Measurements from ENCODE around the gene B3GAT2.

Gene B3GAT2

DNA sequence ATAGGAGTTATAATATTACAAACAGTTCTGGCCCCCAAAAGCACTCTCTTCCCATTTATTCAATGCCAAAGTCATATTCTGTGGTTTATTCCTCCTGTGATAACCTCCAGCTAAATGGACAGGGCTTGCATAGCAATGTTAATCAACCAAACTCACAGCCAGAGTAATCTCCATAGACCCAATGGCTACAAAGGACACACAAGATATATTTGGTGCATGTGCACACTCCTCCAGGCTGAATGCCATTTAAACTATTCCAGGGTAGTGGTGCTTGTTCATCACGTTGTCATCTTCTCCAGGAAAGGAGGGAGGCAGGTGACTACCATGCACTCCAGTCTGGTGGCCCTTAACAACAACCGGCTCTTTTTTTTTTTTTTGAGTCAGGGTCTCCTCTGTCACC lies 56.8 kb downstream of the B3GAT2 start:
- DNase-seq (ENCODE audit: low read depth in 2 of 2), result no peak

DNA sequence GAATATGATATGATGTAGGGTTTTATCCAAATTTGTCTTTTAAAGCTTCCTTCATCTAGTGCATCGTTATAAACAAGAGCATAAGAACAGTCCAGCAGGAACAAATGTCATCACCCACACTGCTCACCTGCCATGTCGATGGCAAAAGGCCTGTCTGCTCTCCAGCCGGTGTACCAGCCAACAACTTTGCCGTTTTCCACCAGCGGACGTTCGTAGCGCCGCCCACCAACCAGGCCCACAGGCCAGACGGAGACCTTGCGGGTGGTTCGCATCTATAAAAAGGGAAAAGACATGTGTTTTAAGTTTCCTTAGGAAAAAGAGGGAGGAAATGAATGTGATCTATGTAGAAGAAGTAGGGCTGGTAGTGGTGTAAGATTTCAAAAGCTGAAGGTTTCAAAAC lies 62.9 kb downstream of the B3GAT2 start:
- no peak for DNase-seq (ENCODE audit: low read depth in 2 of 2)

DNA sequence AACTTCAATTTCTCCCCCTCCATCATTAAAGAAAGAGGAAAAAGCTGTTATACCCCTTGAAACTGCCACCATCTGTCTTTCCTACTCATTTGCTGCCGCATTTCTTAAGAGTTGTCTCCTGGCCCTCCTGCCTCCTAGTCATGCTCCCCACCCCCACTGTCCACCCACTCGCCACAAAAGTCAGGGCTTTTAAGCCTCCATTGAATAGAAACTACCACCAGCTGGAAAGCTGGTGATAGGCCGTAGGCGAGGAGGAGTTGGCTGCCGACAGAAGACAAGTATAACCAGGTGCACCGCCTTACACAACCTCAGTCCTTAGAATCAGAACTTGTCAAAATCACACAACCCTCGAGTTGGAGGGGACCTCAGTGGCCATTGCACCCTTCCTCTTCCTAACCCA lies 67.6 kb downstream of the B3GAT2 start:
- no peak for DNase-seq (ENCODE audit: low read depth in 2 of 2)

DNA sequence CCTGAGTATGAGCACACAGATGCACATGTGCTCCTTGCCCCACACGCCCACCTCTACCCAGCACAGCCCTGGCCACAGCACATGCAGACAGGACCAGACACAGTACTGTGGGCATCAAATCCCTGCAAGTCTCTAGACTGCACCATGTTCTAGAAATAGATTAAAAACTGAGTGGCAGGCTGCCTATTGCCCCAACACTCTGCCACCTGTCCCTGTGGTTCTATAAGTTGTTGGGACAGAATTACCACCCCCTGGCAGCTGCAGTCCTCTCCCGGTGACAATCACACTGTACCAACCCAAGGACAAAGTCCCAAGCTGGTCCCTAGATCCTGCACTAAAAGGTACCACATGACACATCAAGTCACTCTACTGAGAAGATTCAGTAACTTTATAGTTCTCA lies 70.2 kb downstream of the B3GAT2 start:
- no peak for DNase-seq (ENCODE audit: low read depth in 2 of 2)

DNA sequence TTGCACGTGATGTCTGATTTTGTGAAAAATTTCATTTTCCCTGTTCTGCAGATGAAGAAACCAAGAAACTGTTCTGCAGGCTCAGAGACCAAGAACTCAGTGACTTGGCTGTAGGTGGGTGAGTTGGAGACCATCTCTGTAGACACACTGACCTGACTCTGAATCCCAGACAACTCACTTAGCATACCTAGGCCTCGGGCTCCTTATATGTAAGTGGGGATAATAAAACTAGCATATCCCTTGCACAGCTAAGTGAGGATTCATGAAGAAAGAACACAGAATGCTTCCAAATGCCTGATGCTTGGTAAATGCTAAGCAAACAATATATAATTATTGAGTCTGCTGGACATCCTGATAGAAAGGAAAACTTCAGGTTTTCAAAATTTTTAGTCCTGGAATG lies 70.8 kb downstream of the B3GAT2 start:
- DNase-seq (ENCODE audit: low read depth in 2 of 2), result no peak

DNA sequence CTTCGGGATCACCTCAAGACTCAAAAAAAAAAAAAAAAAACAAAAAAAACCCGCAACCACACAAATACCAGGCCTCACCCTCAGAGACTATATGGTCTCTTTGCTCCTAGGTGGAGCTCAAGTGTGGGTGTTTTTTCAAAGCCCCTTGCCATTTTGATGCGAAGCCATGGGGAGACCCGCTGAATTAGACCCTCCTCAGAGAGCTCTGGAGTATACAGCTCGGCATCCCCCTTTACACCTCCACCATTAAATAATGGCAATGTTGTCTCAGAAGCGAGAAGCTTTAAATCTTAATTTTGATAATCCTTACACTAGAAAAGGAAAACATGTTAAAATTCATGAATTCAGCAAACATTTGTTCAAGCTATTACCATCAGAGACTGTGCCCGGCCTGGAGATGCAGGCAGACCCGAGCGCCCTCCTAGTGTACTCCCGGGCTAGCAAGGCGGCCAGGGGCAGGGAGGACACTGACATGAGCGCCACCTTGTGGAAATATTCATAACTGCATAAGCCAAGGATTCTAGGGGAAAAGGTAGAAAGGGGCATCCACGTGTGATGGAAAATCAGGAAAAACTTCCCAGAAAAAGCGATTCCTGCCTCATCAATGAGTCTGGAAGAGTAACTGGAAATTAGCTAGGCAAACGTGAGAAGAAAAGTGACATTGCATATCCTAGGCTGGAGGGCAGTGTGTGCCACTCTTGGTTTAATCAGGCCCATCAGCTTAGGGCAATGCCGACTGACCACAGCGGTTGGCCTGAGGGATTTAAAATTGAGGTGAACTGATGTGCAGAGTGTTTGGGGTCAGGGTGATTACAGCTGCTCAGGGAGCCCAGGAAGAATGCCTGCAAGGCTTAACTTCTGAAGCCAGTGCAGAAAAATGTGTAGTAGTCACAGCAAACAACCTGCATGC lies 72.5 kb downstream of the B3GAT2 start:
- DNase-seq (ENCODE audit: low read depth in 2 of 2), result peak; percentile 20 to 25

DNA sequence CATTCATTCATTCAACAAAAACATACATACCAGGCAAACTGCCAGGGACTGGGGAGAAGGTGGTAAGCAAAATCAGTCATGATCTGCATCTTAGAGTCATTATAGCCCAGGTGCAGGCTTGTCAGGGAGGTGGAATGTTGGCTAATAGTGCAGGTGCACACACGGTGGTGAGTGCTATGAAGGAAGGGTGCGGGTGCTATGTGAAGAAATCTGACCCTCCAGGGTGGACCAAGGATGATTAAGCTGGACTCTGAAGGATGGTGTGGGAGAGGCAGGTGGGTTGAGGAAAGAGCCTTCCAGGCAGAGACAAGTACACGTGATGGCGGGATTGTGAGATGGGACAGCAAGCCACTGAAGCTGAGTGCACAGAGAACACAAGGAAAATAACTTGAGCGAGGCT lies 77.4 kb downstream of the B3GAT2 start:
- no peak for DNase-seq (ENCODE audit: low read depth in 2 of 2)

DNA sequence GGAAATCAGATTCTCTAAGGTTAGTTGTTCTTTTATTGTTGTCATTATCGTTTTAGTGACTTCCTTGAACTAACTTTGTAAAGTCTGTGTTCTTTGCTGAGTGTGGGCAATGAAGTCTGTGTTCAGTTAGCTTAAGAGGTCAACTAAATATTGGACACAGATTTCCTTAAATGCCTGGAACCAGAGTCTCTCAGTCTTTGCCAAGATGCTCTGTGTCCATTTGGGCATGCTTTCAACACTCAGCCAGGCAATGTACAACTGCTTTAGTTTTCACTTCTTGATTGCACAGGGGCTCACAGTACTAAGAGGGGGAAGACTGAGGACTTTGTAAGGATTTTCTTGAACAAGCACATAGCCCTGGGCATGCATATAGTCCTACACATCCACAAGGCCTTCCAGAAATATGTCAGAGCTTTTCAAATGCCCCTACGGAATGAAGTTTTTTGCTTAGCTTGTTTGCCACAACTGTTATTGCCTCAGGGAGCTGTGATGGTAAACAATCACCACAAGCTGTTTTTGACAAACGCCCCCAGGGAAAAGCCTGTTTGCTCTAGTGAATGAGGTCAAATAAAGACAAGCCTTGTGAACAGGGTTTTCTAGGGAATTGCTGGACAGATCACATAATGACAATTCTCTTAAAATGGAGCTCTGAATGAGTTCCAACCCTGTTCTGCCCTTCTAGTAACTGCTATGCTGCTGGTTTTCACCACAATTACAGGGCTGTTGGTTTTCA lies 82.5 kb downstream of the B3GAT2 start:
- no peak for DNase-seq (ENCODE audit: low read depth in 2 of 2)

DNA sequence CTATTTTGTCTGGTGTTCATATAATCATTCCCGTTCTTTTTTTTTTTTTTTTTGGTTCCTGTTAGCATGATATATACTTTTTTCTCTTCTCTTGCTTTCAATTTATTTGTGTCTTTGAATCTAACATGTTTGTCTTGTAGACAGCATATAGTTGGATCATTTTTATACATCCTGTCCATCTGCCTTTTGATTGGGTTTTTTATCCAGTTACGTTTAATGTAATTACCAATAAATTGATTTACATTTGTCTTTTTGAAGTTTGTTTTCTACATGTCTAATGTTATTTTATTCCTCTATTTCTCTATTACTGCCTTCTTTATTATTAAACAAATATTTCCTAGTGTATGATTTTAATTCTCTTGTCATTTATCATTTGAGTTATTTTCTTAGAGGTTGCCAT lies 84.4 kb downstream of the B3GAT2 start:
- no peak for DNase-seq (ENCODE audit: low read depth in 2 of 2)

DNA sequence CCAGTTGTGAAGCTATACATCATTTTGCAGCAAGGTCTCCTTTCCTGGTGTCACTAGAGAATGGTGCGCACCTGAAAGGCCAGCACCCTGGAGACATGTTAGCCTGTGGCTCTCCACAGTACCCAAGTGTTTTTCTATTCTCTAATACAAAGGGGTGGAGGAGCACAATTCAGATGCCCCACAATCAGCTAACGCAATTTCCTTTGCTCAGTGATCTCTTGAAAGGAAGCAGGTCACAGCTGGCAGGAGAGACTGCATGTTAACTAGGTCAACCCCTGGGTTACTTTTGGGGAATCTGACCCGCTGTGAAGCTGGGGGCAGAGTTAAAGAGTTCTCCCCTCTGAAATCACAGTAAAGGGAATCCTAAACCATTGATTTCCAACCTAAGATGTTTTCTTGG lies 92.5 kb downstream of the B3GAT2 start:
- no peak for DNase-seq (ENCODE audit: low read depth in 2 of 2)

DNA sequence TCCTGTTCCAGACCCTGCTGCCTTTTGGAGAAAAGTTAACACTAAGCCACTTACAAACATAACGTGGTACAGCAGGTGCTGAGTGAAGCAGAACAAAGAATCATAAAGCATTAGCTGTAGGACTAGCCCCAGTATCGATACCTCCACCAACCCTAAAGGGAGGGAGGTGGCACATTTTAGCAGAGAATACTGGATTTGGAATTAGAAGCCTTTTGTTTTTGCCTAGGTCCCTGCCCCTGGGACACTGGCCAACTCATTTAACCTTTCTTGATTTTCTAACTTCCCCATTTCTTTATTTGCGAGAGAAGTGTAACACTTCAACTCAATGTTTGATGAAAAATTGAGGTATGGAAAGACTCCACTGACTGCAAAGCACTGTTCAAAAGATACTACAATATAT lies 93.5 kb downstream of the B3GAT2 start:
- no peak for DNase-seq (ENCODE audit: low read depth in 2 of 2)

DNA sequence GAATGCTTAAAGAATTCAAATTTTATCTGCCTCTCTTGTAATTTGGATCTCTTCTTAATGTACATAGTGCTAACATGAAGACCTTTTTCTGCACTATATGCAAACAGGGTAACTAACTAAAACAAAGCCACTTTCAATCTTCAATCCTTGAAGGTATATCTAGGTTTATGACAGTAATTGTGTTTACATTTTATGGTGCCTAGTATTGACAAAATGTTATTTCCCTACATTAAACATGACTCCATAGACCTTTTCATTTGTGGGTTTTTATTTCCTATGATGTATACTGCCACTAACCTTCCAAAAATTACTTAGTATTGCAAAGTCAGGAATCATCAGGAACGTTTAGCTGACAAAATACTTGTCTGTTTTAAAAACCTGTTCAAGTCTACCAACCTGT lies 95.9 kb downstream of the B3GAT2 start:
- DNase-seq (ENCODE audit: low read depth in 2 of 2), result no peak

DNA sequence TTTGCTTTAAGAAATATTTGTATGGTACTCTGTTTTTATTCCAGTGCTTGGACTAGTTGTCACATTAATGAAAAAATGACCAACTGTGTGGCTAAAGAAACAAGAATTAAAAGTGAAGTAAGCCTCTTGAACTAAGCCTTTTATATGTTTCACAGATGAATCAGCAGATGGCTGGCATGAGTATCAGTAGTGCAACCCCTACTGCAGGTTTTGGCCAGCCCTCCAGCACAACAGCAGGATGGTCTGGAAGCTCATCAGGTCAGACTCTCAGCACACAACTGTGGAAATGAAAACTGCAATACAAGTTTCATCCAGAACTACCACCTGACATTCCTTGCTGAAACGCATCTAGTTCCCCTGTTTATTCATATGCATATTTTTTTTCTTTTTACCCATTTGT lies 96.8 kb downstream of the B3GAT2 start:
- DNase-seq (ENCODE audit: low read depth in 2 of 2), result no peak

DNA sequence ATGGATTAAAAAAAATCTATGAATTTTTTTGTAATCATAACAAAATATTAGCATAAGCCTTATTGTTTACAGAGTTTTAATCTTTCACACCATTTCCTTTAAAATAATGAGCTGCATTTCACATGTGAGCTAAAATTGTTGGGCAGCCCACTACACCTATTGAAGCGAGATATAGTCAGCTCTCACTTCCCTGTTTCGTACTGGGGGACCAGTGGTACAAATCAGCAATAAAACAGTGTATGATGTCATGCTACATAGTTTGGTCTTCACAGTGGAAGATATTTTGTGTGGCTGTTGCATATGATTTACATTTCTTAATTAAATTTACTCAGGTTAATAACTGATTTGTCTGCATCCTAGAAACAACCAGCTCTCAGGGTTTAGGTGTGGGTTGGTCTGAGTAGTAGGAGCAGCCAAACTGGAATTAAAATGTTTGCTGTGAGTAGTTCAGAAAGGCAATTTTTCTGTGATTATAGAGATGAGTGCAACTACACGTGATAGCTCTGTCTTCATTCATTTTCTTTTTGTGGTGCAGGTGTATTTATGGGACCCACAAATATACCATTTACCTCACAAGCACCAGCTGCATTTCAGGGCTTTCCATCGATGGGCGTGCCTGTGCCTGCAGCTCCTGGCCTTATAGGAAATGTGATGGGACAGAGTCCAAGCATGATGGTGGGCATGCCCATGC lies 99.3 kb downstream of the B3GAT2 start:
- no peak for DNase-seq (ENCODE audit: low read depth in 2 of 2)

DNA sequence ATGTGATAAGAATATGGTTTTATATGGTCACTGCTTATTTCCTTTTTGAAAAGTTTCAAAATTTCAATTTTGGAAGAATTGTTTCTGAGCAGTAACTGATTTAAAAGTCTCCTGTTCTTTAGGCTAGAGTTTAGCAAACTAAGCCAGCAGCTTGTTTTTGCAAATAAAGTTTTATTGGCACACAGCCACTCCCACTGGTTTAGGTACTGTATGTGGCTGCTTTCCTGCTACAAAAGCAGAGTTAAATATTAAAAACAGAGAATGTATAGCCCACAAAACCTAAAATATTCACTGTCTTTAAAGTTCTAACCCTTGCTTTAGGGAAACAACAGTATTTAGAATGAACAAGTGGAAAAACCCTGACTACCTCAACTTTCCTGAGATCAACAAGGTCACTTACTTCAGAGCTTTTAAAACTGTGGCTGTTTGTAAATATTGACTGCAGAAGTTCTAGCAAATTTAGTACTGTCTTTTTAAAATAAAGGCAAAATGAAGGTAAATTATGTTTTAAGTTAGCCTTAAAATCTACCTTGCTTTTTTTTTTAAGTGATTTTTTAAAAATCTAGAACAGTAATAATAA lies 104.1 kb downstream of the B3GAT2 start:
- DNase-seq (ENCODE audit: low read depth in 2 of 2), result no peak

DNA sequence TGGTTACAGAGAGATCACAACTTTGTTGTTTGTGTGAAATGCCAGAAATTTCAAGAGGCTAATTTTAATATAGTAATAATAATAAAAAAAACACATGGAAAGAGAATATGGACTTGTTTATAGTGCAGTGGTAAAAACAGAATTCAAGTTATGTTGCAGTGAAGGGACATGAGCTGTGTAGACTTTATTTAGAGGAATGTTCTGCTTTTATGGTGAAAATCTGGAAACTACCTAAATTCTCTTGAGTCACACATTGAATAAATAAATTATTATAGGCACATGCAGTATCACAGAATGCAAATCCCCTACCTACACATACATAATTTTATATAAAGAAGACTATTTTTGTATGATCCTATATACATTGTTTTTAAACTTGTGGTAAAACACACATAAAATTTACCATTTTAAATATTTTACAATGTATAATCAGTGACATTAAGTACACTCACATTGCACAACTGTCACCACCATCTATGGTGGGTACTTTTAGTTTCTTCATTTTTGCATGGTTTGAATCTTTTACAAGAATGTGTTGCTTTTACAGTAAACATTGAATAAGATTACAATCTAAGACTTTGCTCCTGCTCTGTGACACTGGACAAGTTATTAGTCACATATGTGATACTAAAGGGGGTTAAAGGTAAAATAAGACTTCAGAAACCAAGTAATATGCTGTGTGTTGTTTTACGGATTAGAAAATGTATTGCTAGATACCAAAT lies 107.4 kb downstream of the B3GAT2 start:
- DNase-seq (ENCODE audit: low read depth in 2 of 2), result no peak

DNA sequence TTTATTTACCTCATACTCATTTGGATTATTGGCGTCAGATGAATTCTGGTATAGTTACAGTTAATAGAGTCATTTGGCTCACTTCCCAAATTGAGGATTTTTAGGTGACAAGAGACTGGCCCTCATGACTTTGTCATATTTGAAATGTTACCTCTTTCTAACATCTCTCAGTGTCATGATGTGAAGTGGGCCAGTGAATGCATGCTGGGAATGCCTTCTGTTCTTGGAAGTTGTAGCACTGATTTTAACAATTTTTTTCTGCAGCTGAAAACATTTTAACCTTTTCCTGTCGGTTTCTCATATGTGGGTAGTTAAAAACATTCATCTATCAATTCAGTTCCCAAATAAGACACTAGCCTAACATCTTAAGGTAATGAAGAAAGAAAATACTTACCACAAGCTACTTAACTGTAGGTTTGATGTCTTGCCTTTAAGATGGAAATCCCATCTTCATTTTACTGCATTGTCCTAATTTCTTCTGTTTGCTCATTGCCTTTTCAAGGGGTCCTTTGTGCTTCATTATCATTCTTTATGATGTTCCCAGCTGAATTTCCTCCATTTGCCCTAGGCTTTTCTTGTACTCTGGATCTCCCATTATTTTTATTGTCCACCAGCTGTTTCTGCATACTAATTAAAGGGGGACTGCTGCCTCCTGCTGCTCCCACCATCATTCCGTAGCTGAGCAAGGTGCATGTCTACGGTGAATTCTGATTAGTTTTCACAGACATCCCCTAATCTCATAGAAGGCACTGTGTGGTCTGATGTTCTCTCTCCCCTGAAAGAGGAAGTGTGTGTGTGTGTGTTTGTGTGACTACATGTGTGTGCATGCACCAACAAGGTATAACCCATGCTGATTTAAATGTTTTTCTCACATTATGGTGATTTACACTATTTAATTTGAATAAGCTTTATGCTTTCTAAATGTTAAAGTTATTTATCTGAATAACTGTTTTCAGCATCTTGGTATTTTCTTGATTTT lies 109.5 kb downstream of the B3GAT2 start:
- no peak for DNase-seq (ENCODE audit: low read depth in 2 of 2)

DNA sequence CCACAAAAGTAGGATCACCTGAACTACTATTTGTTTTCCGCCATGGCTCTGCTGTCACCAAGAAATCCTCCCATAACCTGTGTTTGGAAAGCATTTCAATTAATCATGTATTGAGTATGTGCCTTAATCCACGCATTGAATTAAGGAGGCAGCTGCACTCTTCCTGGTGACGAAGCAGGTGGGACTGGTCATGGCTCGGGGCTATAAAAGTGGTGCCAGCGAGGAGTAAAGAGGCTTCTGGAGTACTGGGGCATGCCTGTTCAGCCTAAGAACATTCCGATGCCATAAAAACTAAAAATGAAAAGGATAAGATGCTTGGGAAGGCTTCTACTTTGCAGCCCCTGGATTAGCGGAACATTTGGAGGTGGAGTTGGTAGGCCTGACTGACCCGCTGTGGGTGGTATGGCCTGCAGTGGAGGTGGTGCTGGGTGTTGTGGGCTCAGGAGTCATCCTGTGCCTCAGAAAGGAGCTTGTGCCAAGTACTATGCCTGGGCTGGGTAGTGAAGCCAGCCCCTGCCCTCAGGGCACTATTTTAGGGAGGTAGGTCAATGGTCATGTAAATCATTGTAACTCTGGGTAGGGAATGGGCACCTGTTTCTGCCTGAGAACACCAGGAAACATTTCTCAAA lies 110.5 kb downstream of the B3GAT2 start:
- DNase-seq (ENCODE audit: low read depth in 2 of 2), result no peak

DNA sequence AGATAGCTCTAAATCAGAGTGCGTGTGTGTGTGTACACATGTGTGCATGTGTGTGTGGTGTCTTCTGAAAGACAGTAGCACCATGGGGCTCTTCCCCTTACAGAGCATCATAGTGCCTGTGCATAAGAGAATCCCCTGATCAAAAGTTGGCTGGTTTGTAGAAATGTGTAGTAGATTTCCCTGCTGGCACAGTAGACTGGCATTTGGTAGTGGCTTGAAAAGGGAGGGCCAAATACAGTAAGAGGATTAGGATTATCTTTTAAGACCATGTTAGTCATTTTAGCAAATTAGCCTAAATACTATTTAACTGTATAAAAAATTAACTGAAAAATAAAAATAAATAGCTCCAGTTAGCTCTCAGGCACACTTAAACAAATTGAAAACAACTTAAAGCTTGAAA lies 112.6 kb downstream of the B3GAT2 start:
- no peak for DNase-seq (ENCODE audit: low read depth in 2 of 2)

DNA sequence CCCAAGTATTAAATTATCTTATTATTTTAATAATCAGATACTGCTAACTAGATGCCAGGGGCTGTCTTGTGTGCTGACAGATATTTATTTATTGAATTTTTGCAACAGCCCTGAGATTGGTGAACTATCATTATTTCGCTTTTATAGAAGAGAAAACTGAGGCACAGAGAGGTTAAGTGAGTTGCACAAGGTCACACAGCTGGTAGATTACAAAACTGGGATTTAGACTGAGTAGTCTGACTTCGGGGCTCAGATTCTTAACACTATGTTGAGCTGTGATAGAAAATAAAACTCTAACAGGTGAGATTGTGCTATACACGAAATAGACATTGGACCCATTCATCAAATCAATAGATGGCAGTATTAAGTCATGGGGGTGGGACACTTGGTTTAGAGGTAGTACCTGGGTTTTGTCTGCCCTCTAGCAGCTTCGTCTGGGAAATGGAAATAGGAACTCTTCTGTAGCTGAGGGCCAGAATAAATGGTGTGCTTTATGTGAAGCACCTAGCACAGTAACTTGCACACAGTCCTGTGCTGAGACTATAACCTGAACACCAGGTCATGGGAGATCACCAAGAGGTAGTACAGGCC lies 113.4 kb downstream of the B3GAT2 start:
- no peak for DNase-seq (ENCODE audit: low read depth in 2 of 2)
